CD4-positive, alpha-beta T cell treated with Interleukin-1 beta for 1 hour (primary cell): Measurements from ENCODE around the gene KRTAP29-1.
"Not testable (repeated sequence)": the region's sequence is repeated elsewhere in the genome, so short reads cannot be mapped to it uniquely, and the experiment has no call there.

ENCODE experiments used
- DNase-seq, 2 donors: peaks; one replicate each; pipeline ENCODE4 v3.0.0-alpha.2; 2020 to 2022

The KRTAP29-1 gene

DNA sequence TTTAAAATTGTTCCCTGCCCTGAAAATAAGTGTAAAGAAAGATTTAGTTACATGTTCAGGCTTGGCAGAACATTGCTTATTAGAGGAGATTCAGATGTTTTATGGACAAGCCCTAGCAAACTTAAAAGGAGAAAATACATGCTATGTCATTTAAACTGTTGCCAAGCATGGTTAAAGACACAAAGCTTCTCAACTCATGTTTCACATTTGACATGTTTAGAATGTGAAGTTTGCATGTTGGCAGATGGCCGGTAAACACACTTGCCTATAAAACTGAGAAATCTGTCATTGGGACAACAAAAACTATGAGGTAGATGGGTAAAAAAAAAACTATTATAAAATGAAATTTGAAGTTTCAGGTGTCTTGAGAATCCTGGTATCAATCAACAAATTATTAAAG, 5.8 kb downstream of the KRTAP29-1 start:
- no peak for DNase-seq

DNA sequence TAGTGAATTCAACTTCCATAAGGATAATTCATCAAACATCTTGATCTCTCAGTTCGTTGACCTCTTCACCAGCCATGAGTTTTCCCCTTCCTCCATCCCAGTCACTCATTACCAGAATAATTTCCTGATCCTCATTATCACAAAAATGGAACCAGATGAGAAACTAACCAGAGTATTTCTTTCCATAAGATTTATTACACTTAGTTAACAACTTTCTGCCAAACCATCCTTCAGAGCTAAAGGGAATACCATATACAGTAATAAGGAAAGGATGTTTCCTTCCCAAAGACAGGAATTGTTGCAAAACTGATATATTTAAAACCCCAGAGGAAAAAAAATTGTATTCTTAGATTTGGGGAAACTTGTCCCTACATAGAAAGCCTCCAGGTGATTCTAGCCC, 8.6 kb downstream of the KRTAP29-1 start:
- DNase-seq, result no peak

DNA sequence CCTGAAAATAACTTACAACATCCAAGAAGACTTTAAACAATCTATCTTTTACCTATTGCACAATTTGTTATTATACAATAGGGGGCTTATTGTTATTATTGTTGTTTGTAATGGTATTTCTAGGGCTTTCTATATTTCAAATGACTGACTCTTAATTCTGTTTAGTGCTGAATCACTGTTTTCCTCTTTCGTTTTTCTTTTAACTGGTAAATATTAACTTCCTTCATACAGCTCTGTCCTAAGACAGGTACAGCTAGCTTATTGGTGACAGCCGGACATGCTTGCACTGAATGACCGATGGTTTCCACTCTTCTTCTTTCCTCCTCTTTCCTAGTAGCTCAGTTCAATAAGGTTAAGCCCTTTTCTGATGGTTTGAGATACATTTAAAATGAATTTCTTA, 15.6 kb downstream of the KRTAP29-1 start:
- no peak for DNase-seq

DNA sequence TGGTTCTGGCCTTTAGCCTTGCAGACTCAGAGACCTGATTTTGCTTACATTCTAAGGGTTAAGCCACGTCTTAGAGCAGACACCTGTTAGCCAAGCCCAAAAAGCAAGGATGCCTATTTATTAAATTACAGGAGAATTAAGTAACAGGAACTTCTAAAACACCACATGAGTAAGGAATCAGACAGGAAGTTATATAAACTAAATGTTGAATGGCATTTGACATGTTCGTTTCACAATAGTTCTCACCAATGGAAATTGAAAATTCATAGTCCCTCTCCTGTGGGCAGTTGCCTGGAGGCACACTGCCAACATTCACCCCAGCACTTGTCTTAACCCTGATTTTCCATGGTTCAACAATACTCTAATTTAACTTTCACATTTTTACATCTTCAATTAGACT, 18.1 kb downstream of the KRTAP29-1 start:
- no peak for DNase-seq

DNA sequence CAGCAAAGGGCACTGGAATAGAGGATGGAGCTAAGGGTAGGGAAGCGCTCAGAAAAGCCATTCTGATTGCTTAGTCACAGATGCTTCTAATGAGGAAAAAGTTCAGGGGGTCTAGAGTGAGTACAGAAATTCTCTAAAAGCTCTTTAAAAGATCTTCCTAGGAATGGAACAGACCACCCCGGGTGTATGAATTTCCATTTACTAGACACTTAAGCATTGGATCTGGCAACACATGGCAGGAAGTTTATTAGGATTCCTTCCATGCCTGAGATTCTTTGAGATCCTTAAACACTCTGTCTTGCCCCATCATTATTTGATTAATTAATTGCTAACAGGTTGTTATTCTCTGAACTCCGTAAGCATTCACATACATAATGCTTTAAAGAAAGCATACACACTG, 18.6 kb downstream of the KRTAP29-1 start:
- no peak for DNase-seq

DNA sequence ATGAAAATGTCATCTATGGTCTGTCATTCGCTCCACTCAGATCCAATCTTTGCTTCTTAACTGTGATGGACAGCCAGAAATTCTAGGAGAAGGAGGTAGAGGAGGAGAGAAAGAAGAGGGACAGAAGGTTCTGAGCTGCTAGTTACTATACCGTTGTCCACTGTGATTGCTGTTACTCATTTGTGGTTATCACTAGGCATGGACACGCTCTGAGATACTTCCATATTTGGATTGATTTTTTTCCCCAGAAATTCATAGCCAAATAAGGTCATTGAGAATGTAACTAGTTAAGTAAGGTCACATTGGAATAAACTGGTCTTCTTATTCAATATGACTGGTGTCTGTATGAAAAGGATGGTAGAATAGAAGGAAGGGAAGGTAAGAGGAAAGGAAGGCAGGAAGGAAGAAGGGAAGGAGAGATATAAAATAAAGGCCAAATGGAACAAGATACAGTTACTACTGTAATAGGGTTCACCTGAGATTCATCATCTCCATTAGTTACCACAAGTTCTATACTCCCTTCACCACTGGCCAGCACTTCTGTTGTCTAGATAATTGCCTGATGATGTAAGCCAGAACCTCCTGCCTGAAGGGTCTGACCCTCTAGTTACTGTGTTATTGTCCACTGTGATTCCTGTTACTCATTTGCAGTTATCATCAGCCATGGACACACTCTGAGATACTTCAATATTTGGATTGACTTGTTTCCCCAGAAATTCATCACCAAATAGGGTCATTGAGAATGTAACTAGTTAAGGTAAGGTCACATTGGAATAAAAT, 24.3 kb downstream of the KRTAP29-1 start:
- no peak for DNase-seq

DNA sequence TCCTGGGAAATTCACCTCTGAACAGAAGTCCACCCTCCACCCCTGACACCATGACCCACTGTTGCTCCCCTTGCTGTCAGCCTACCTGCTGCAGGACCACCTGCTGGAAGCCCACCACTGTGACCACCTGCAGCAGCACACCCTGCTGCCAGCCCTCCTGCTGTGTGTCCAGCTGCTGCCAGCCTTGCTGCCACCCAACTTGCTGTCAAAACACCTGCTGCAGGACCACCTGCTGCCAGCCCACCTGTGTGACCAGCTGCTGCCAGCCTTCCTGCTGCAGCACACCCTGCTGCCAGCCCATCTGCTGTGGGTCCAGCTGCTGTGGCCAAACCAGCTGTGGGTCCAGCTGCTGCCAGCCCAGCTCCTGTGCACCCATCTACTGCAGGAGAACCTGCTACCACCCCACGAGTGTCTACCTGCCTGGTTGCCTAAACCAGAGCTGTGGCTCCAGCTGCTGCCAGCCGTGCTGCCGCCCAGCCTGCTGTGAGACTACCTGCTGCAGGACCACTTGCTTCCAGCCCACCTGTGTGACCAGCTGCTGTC, 26.9 kb downstream of the KRTAP29-1 start, which contains the start of gene KRTAP9-7:
KRTAP9-7 (plus strand) TSS at position 51 of the 543 bp plus-strand sequence; CDS start at position 51, 0 bp downstream.
- not testable (repeated sequence) for DNase-seq

DNA sequence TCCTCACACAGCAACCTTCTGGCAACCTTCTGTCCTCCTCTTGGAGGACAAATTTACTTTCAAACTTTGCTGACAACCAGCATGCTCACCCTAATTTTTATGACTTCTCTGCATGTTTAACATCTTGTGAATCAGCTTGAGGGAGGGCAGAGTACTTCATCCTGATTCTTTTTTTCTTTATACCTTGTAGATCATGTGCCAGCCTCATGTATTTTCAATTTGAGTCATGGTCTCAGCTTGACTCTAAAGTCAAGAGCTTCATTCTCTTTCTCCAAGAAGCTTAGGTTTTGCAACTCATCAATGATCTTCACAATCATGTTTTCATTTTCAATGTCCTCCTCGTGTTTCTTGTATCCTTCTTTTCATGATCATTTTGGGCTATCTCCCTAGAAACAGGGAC, 30.8 kb downstream of the KRTAP29-1 start:
- no peak for DNase-seq

DNA sequence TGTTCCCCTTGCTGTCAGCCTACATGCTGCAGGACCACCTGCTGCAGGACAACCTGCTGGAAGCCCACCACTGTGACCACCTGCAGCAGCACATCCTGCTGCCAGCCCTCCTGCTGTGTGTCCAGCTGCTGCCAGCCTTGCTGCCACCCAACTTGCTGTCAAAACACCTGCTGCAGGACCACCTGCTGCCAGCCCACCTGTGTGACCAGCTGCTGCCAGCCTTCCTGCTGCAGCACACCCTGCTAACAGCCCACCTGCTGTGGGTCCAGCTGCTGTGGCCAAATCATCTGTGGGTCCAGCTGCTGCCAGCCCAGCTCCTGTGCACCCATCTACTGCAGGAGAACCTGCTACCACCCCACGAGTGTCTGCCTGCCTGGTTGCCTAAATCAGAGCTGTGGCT, 31.3 kb downstream of the KRTAP29-1 start:
- DNase-seq, result not testable (repeated sequence)

DNA sequence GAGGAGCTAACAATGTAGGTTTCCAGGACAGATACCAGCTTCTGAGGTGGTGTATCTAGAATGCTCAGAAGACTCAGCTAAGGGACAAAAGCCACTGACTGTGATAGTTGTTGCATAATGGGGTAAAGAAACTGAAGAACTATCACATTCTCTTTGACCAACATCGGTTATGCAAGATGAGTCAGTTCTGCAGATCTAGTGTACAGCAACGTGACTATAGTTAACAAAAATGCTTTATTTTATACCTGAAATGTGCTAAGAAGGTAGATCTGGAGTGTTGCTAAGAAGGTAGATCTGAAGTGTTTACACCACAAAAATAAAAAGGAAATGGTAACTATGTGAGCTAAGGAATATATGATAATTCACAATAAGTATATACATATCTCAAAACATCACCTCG, 34.9 kb downstream of the KRTAP29-1 start:
- DNase-seq, result no peak

DNA sequence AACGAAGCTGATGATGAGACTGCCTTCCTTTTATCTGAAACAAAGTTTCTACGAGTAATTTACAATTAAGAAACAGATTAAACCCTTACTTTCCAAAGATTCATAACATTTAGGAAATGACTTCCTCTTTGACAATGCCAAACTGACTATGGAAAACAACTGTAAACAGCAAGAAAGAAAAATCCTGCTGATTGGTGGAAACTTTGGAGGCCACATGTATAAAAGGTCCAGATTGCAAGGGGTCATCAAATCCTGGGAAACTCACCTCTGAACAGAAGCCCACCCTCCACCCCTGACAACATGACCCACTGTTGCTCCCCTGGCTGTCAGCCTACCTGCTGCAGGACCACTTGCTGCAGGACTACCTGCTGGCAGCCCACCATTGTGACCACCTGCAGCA, 37.6 kb downstream of the KRTAP29-1 start, which contains the start of gene KRTAP9-6:
KRTAP9-6 (plus strand) TSS at position 301 of the 400 bp plus-strand sequence; CDS start at position 301, 0 bp downstream.
- DNase-seq, result no peak

DNA sequence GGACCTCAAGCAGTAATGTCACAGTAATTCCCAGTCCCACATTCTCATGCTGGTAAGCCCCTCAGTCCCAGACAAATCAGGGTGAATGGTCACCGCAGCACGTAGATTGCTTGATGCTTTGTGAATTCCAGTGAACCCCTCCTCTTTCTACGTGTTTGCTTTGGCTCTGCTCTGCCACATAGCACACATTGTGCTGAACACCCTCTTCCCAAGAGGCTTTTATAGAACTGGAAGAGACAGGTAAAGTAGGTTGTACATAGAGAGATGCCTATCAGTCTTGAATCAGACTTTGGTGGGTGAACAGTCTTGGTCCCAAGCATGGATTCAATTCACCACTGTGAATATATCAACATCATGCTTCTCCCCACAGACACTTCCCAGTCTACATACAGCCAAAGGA, 38.1 kb downstream of the KRTAP29-1 start:
- DNase-seq, result no peak

DNA sequence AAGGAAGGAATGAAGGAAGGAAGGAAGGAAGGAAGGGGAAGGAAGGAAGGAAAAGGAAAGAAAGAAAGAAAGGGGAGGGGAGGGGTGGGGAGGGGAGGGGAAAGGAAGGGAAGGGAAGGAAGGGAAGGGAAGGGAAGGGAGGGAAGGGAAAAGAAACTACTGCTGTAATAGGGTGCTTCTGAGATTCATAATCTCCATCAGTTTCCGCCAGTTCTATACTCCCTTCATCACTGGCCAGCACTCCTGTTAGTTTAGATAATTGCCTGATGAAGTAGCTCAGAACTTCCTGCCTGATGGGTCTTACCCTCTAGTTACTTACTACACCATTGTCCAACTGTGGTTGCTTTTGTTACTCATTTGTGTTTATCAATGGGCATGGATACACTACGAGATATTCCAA, 39.4 kb downstream of the KRTAP29-1 start:
- no peak for DNase-seq

DNA sequence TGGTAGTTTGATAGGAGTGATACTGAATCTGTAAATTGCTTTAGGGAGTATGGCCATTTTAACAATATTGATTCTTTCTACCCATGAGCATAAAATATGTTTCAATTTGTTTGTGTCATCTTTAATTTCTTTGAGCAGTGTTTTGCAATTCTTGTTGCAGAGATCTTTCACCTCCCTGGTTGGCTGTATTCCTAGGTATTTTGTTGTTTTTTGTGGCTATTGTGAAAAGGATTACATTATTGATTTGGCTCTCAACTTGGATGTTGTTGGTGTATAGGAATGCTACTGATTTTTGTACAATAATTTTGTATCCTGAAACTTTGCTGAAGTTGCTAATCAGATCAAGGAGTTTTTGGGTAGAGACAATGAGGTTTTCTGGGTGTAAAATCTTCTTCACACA, 44.2 kb downstream of the KRTAP29-1 start:
- DNase-seq, result no peak

DNA sequence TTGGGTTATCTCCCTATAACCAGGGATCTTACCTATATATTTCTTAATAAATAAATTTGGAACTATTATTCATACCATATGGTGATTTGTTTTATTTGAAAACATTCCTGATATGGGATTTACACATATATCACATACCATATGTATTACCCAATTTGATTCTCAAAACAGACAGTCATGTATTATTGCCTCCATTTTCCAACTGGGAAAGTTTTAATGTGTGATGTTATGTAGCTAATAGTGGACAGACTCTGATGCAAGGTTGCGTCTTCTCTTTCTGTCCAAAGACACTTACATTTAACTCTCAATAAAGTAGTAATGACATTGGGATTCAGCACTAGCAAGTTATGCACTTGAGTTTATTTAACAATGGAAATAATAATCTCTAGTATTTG, 46.4 kb downstream of the KRTAP29-1 start:
- no peak for DNase-seq

DNA sequence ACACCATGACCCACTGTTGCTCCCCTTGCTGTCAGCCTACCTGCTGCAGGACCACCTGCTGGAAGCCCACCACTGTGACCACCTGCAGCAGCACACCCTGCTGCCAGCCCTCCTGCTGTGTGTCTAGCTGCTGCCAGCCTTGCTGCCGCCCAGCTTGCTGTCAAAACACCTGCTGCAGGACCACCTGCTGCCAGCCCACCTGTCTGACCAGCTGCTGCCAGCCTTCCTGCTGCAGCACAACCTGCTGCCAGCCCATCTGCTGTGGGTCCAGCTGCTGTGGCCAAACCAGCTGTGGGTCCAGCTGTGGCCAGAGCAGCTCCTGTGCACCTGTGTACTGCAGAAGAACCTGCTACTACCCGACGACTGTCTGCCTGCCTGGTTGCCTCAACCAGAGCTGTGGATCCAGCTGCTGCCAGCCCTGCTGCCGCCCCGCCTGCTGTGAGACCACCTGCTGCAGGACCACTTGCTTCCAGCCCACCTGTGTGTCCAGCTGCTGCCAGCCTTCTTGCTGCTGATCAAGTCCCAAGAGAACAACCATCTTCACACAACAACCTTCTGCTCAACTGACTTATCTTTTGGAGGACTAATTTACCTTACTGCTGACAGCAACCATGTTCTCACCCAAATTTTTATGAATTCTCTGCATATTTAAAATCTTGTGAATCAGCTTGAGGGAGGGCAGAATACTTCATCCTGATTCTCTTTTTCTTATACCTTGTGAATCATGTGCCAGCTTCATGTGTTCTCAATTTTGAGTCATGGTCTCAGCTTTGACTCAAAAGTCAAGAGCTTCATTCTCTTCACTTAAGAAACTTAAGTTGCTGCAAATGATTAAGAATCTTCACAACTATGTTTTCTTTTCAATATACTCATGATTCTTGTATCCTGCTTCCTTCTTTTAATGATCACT, 47.0 kb downstream of the KRTAP29-1 start, which contains the start of gene KRTAP9-9:
KRTAP9-9 (plus strand) TSS at position 4 of the 910 bp plus-strand sequence.
- not testable (repeated sequence) for DNase-seq

DNA sequence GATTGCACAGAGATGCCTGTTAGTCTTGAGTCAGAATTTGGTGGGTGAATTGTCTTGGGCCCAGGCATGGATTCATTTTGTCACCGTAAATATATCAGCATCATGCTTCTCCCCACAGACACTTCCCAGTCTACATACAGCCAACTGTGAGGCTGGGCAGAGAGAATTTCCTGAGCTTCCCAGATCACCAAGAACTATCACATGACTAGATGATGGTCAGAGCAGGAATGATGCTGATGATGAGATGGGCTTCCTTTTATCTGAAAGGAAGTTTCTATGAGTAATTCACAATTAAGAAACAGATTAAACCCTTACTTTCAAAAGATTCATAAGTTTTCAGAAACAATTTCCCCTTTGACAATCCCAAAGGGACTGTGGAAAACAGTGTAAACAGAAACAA, 47.8 kb downstream of the KRTAP29-1 start:
- DNase-seq, result no peak
